ENCODE results near the gene FXYD6.

GRCh38 chr11:117834838-117835443 lies 41.5 kb downstream of the FXYD6 start:
- no peak for TF ChIP-seq CTCF (IDR thresholded peaks at IDR 0.05; ENCODE audit: insufficient read depth, low read length, poor library complexity, severe bottlenecking)
- no peak for TF ChIP-seq EZH2phosphoT487 (conservative IDR thresholded peaks at IDR 0.05; ENCODE audit: low read length)

All from SU-DHL-6 (cell line).